NAMALWA (cell line): ENCODE measurements around the gene SP100.
A peak's percentile ranks its signal among the peaks of the same experiment; 100 is the strongest.
"Not testable (repeated sequence)": the region's sequence is repeated elsewhere in the genome, so short reads cannot be mapped to it uniquely, and the experiment has no call there.

ENCODE experiments used
- DNase-seq: peaks from one replicate; pipeline ENCODE4 v3.0.0-alpha.2; 2015; ENCODE audit warnings: low spot score

The SP100 gene

DNA sequence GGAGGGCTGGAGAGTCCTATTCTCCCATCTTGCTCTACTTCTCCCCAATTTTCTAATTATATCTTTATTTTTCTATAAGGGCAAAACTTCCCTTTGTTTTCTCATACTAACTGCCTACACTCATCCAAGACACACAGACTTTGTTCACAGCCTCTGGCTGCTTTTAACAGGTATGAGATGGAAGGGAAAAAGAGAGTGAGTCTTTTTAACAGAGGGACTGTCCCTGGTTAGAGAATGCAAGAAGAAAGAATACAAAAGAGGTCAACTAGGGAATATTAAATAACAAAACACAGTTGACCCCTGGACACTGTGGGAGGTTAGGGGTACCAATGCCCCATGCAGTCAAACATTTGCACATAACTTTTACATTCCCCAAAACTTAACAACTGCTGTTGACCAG lies 41.8 kb downstream of the SP100 start:
- no peak for DNase-seq

GRCh38 chr2:230459216-230459615 lies 43.2 kb downstream of the SP100 start:
- DNase-seq = no peak

- no peak for DNase-seq
Measured at GRCh38 chr2:230471074-230471473, 55.1 kb downstream of the SP100 start.

- no peak for DNase-seq
Measured at GRCh38 chr2:230472621-230473018, 56.6 kb downstream of the SP100 start.

- DNase-seq = no peak
Measured at GRCh38 chr2:230473378-230473777, 57.4 kb downstream of the SP100 start.

DNA sequence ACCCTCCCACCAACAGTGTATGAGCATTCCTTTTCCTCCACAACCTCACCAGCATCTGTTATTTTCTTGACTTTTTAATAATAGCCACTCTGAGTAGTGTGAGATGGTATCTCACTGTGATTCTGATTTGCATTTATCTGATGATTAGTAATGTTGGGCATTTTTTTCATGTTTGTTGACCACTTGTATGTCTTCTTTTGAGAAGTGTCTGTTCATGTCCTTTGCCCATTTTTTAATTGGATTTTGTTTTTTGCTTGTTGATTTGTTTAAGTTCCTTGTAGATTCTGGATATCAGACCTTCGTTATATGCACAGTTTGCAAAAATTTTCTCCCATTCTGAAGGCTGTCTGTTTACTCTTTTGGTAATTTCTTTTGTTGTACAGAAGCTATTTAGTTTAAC lies 59.1 kb downstream of the SP100 start:
- no peak for DNase-seq

GRCh38 chr2:230485801-230486341 lies 69.9 kb downstream of the SP100 start:
- no peak for DNase-seq

GRCh38 chr2:230491219-230491618 lies 75.2 kb downstream of the SP100 start:
- not testable (repeated sequence) for DNase-seq

DNA sequence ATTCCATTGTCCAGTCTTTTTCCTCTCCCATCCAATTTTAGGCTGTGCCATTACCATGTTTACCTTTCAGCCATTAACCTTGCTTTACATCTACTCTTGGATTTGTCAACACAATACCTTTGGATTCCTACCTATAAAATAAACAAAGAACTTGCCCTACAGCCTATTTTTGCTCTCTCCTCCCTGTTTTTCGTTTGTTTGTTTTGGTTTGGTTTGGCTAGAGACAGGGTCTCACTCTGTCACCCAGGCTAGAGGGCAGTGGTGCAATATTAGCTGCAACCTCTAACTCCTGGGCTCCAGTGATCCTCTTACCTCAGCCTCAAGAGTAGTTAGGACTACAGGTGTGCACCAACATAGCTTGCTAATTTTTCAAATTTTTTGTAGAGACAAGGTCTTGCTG lies 76.1 kb downstream of the SP100 start:
- no peak for DNase-seq

- DNase-seq = no peak
Measured at GRCh38 chr2:230494980-230495379, 79.0 kb downstream of the SP100 start.

DNA sequence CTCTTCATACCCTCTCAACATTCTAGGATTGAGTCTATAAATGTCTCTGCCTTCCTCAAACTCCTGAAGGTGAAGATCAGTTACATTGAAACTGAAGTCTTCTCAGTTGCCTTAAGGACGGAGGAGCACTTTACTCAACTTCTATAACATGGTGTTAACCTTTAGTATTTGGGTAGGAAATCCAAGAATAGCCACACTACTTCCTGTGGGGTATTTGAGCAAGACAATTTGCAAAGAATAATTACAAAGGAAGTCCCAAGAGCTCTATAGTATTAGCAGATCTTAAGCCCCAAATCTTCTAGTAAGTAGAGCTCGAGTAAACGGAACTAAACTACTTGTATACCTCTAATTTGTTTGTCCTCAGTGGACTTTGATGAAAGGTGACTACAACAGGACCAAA lies 80.9 kb downstream of the SP100 start:
- DNase-seq = peak; percentile 21

DNA sequence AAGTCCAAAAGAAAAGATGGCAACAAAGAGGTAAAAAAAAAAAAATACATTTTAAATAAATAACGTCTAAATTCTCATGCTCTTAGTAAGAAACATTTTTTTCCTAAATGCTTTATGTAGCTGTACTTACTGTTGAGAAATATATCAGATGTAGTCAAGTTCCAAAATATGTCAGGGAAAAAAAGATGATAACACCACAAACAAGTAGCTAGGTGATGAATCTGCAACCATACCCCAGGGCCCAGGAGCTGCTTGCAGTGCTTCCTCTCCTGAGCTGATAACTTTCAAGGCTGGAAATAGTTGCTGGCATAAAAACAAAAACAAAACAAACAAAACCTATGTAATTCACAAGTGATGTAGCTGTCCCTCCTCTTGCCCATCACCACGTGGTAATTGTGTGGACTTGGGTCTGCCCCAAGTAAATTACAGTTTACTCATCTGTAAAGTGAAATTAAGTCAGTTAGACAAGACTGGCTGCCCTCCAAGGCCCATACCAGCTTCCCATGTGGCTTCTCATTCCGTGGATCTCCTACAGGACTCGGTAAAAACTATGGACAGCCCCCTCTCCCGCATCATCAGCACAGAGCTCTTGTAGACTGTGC lies 82.6 kb downstream of the SP100 start:
- no peak for DNase-seq

DNA sequence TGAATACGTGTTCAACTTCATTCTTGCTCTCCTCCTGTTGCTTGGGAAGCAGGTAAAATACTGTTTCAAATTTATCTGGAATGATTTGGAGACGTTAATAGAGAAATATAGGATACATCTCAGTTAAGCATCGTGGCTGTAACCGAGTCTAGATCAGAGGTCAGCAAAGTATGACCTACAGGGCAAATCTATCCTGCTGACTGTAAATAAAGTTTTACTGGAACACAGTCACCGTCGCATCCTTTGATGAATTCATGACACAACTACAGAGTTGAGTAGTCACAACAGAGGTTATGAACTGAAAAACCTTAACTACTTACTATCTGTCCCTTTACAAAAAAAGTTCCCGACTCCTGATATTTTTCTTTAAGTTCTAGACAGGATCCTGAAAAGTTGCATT lies 86.6 kb downstream of the SP100 start:
- DNase-seq = no peak

- DNase-seq = no peak
Measured at GRCh38 chr2:230503798-230504197, 87.8 kb downstream of the SP100 start.

GRCh38 chr2:230505162-230505561 lies 89.2 kb downstream of the SP100 start:
- DNase-seq = peak; percentile 15

GRCh38 chr2:230512955-230513748 lies 97.2 kb downstream of the SP100 start:
- DNase-seq = no peak

DNA sequence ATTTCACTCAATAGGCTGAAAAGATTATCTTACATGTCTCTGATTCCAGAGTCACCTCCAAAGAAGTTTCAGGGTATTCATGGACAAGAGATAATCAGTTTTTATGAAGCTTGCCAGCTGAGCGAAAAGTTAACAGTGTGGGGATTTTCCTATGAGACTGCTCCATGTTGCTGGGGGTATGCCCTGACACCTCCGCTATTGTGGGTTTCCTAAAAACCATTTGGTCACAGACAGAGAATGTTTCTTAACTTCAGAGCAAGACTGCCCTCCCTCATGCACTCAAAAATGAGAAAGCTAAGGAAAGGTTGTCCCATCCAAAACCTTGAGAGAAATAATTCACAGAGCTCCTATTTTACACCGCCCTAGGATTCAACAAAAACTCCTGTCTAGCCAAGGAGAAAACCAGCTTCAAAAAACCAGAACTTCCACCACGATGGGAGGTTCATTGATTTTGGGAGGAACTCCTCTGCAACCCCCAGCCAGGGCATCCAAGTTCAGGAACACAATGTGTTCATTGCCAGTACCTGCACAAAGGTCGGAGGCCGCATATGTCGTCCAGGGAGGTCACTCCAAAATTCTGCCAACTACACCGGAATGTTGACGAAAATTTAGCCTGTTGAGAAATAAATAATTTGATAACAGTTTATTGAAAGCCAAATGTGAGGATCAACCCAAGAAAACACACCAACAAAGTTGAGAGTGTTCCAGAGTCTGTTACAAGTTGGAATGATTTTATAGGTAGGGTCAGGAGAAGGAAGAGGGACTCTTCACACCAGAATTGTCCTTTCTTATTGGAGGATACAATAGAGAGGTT lies 104.3 kb downstream of the SP100 start:
- DNase-seq = no peak

- no peak for DNase-seq
Measured at GRCh38 chr2:230520875-230521155, 104.8 kb downstream of the SP100 start.

GRCh38 chr2:230521386-230521785 lies 105.4 kb downstream of the SP100 start:
- no peak for DNase-seq

- DNase-seq = no peak
Measured at GRCh38 chr2:230525682-230526081, 109.7 kb downstream of the SP100 start.

DNA sequence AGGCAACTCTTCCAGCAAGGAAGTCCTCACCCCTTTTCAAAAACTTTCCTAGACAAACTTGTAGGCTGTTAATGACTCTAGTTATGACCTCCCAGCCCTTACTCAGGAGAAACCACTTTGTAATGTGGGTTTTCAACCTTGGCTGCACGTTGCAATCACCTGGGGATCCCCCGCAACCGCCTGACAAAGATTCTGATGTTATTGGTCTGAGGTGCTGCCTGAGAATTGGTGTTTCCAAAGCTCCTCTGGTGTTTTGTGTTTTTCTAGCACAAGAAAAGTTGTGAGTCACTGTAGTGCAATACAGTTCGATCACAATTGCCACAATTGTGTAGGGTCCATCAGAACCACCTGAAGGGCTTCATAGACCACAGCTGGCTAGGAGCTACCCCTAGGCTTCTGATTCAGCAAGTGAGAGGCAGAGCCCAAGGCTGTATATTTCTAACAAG lies 121.6 kb downstream of the SP100 start:
- DNase-seq = no peak

DNA sequence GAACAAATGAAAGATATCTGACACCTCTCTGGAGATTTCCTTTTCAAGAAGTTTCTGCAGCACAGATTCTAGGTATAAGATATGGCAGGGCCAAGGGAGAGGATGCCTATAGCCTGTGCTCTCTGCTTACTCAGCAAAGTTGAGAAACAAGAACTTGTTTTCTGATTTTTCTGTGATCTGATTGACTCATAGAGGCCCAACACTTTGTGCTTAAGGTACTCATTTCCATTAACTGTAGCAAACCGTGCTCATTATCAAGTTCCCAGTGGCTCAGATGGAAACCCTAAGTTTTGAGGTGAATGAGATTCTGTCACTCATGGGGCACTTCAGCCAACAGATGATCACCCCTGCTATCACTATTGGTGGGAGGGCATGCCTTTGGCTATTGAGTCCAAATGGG lies 124.3 kb downstream of the SP100 start:
- DNase-seq = no peak

GRCh38 chr2:230541934-230542380 lies 126.0 kb downstream of the SP100 start:
- no peak for DNase-seq
